ENCODE data around the gene RAP1GDS1.

DNA sequence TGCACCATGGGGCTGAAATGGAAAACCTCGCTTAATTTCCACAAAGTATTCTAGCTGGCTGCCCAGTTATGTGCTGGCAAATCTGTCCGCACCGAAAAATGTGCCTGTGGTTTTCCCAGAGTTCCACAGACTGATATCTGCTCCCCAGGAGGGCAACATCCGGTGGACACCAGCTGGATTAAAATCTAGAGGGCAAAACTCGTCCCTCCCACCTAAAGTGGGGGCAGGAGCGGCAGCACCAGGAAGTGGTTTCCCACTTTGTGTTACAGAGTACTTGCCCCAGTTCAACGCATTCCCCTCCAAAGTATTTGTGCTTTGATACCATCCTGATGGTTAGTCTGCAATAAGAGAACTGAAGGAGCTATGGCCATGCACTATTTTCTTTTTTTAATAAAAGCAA is 209.6 kb downstream of the RAP1GDS1 start:
- TF ChIP-seq, protein P1, sequence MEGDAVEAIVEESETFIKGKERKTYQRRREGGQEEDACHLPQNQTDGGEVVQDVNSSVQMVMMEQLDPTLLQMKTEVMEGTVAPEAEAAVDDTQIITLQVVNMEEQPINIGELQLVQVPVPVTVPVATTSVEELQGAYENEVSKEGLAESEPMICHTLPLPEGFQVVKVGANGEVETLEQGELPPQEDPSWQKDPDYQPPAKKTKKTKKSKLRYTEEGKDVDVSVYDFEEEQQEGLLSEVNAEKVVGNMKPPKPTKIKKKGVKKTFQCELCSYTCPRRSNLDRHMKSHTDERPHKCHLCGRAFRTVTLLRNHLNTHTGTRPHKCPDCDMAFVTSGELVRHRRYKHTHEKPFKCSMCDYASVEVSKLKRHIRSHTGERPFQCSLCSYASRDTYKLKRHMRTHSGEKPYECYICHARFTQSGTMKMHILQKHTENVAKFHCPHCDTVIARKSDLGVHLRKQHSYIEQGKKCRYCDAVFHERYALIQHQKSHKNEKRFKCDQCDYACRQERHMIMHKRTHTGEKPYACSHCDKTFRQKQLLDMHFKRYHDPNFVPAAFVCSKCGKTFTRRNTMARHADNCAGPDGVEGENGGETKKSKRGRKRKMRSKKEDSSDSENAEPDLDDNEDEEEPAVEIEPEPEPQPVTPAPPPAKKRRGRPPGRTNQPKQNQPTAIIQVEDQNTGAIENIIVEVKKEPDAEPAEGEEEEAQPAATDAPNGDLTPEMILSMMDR (optimal IDR thresholded peaks at IDR 0.05 in 1 of 3, IDR thresholded peaks at IDR 0.05 in 1 of 3, conservative IDR thresholded peaks at IDR 0.05 in 1 of 3; ENCODE audit: extremely low read depth in 1 of 3, insufficient read depth in 2 of 3, low read length in 3 of 3) = no peak
- TF ChIP-seq EZH2 (IDR thresholded peaks at IDR 0.05; ENCODE audit: low read length) = no peak
